Trophoblast cell (in vitro differentiated cells and primary cell): ENCODE measurements around the gene SLC35F1.
A peak's percentile ranks its signal among the peaks of the same experiment; 100 is the strongest.

Experiments
- DNase-seq, 2 donors: peaks; one replicate each; pipeline ENCODE4 v3.0.0-alpha.2; 2016
- H2AFZ ChIP-seq: 2 replicates; pipeline ENCODE4 v1.6.1; 2013; ENCODE audit warnings: low read length, moderate library complexity, mild to moderate bottlenecking; ENCODE audit not compliant: insufficient read depth, poor library complexity
- H2AK5ac ChIP-seq: 2 replicates; pipeline ENCODE4 v1.6.1; 2013; ENCODE audit warnings: mild to moderate bottlenecking, low read length
- H2BK120ac ChIP-seq: 2 replicates; pipeline ENCODE4 v1.6.1; 2013; ENCODE audit warnings: low read length, mild to moderate bottlenecking, moderate library complexity; ENCODE audit not compliant: insufficient read depth, poor library complexity
- H2BK12ac ChIP-seq: 2 replicates; pipeline ENCODE4 v1.6.1; 2013; ENCODE audit warnings: mild to moderate bottlenecking, low read length, moderate library complexity
- H2BK5ac ChIP-seq: 2 replicates; pipeline ENCODE4 v1.6.1; 2013; ENCODE audit warnings: low read length, low read depth, moderate library complexity, mild to moderate bottlenecking; ENCODE audit not compliant: poor library complexity
- H3K14ac ChIP-seq: 2 replicates; pipeline ENCODE4 v1.6.1; 2013; ENCODE audit warnings: mild to moderate bottlenecking, low read length
- H3K18ac ChIP-seq: 2 replicates; pipeline ENCODE4 v1.6.1; 2013; ENCODE audit warnings: mild to moderate bottlenecking, low read length
- H3K23ac ChIP-seq: 2 replicates; pipeline ENCODE4 v1.6.1; 2013; ENCODE audit warnings: low read length
- H3K27ac ChIP-seq: 2 replicates; pipeline ENCODE4 v1.5.1; 2013; ENCODE audit warnings: low read depth, mild to moderate bottlenecking, inconsistent platforms, low read length, moderate library complexity
- H3K27me3 ChIP-seq: 2 replicates; pipeline ENCODE4 v1.6.1; 2013; ENCODE audit warnings: inconsistent platforms, mild to moderate bottlenecking, low read length, moderate library complexity; ENCODE audit not compliant: insufficient read depth
- H3K36me3 ChIP-seq, 2 experiments: 1 replicate in 1 of 2; 2 replicates in 1 of 2; pipeline ENCODE4 v1.6.1; 2013; ENCODE audit warnings: low read length in 2 of 2, mild to moderate bottlenecking in 2 of 2, moderate library complexity in 1 of 2; ENCODE audit not compliant: insufficient read depth in 2 of 2, control insufficient read depth in 1 of 2
- H3K4ac ChIP-seq: 2 replicates; pipeline ENCODE4 v1.6.1; 2013; ENCODE audit warnings: low read depth, mild to moderate bottlenecking, low read length, moderate library complexity
- H3K4me1 ChIP-seq, 2 experiments: 1 replicate in 1 of 2; 2 replicates in 1 of 2; pipeline ENCODE4 v1.6.1; 2013; ENCODE audit warnings: low read length in 2 of 2, mild to moderate bottlenecking in 2 of 2, moderate library complexity in 1 of 2; ENCODE audit not compliant: insufficient read depth in 2 of 2, control insufficient read depth in 1 of 2
- H3K4me2 ChIP-seq: 2 replicates; pipeline ENCODE4 v1.6.1; 2013; ENCODE audit warnings: inconsistent platforms, mild to moderate bottlenecking, low read length, moderate library complexity
- H3K4me3 ChIP-seq: 2 replicates; pipeline ENCODE4 v1.5.1; 2013; ENCODE audit warnings: mild to moderate bottlenecking, low read depth, low read length, inconsistent platforms
- H3K79me1 ChIP-seq: one replicate; pipeline ENCODE4 v1.6.1; 2013; ENCODE audit warnings: low read length
- H3K79me2 ChIP-seq: 2 replicates; pipeline ENCODE4 v1.6.1; 2013; ENCODE audit warnings: low read length, mild to moderate bottlenecking; ENCODE audit not compliant: control insufficient read depth, insufficient read depth, poor library complexity
- H3K9ac ChIP-seq: 2 replicates; pipeline ENCODE4 v1.6.1; 2013; ENCODE audit warnings: mild to moderate bottlenecking, low read length
- H3K9me3 ChIP-seq: 2 replicates; pipeline ENCODE4 v1.6.1; 2013; ENCODE audit warnings: low read depth, mild to moderate bottlenecking, control low read depth, inconsistent platforms, low read length; ENCODE audit not compliant: insufficient read depth
- H4K12ac ChIP-seq: 2 replicates; pipeline ENCODE4 v1.6.1; 2013; ENCODE audit warnings: low read depth, mild to moderate bottlenecking, low read length, moderate library complexity
- H4K8ac ChIP-seq: 2 replicates; pipeline ENCODE4 v1.6.1; 2013; ENCODE audit warnings: low read depth, mild to moderate bottlenecking, low read length, moderate library complexity
- H4K91ac ChIP-seq: one replicate; pipeline ENCODE4 v1.6.1; 2013; ENCODE audit warnings: low read depth, mild to moderate bottlenecking, low read length, moderate library complexity
- WGBS: extraction: QIAGEN DNeasy Blood & Tissue Kit; methylation state at CpG from one replicate; pipeline ENCODE4 v1.1.7; 2013; ENCODE audit warnings: missing lambda C conversion rate; ENCODE audit not compliant: insufficient read length, insufficient coverage; ENCODE audit errors: extremely low coverage; 5-methylcytosine and 5-hydroxymethylcytosine counted together

Gene SLC35F1

GRCh38 chr6:118179048-118179447 is 272.0 kb downstream of the SLC35F1 start:
- Histone ChIP-seq H3K18ac (no peak overlapping the region), H2AK5ac (peak overlapping the region; percentile 62), H3K9ac (no peak overlapping the region), H2AFZ (no peak overlapping the region), H2BK120ac (no peak overlapping the region), H3K14ac (no peak overlapping the region), H3K4me3 (no peak overlapping the region), H3K4me1 (peaks cover 2 to 4% of the 10 kb centered on the region in 2 experiments), H2BK5ac (no peak overlapping the region), H4K8ac (no peak overlapping the region), H3K79me1 (peaks cover 5% of the 10 kb centered on the region), H2BK12ac (peak overlapping the region; percentile 76), H4K12ac (no peak overlapping the region), H3K9me3 (no peaks in the 10 kb centered on the region), H3K4ac (no peak overlapping the region), H3K4me2 (no peak overlapping the region), H3K36me3 (no peaks in the 10 kb centered on the region), H3K27me3 (no peaks in the 10 kb centered on the region), H3K79me2 (no peaks in the 10 kb centered on the region), H4K91ac (peak overlapping the region; percentile 6), H3K23ac (no peak overlapping the region), H3K27ac (no peak overlapping the region)
- no CpG with 5 or more reads among the region's 1 CpG for WGBS
- DNase-seq: no peak

GRCh38 chr6:118186672-118187567 is 279.9 kb downstream of the SLC35F1 start:
- no peak overlapping the region for H3K9ac ChIP-seq

GRCh38 chr6:118187568-118188164 is 280.6 kb downstream of the SLC35F1 start:
- H3K9me3 ChIP-seq: no peaks in the 10 kb centered on the region
- H3K79me2 ChIP-seq: no peaks in the 10 kb centered on the region
- H3K23ac ChIP-seq: no peak overlapping the region
- no peak overlapping the region for H3K14ac ChIP-seq
- H2AFZ ChIP-seq: no peak overlapping the region
- H3K4ac ChIP-seq: no peak overlapping the region
- no peak overlapping the region for H2BK12ac ChIP-seq
- no peaks in the 10 kb centered on the region for H3K4me1 ChIP-seq
- no peak overlapping the region for H4K8ac ChIP-seq
- H3K9ac ChIP-seq: no peak overlapping the region
- no peak overlapping the region for H2BK120ac ChIP-seq
- H3K18ac ChIP-seq: no peak overlapping the region
- H2AK5ac ChIP-seq: no peak overlapping the region
- no peak overlapping the region for H2BK5ac ChIP-seq
- H3K27me3 ChIP-seq: no peaks in the 10 kb centered on the region
- H3K4me3 ChIP-seq: no peak overlapping the region
- H3K36me3 ChIP-seq: no peaks in the 10 kb centered on the region
- no peak overlapping the region for H4K12ac ChIP-seq
- peak in 1 of 2 donors; percentile 14 for DNase-seq
- no peak overlapping the region for H4K91ac ChIP-seq
- no peak overlapping the region for H3K27ac ChIP-seq
- no peaks in the 10 kb centered on the region for H3K79me1 ChIP-seq
- H3K4me2 ChIP-seq: no peak overlapping the region
- no CpG with 5 or more reads among the region's 3 CpGs for WGBS

More at GRCh38 chr6:118186672-118187567, 279.9 kb downstream of the SLC35F1 start:
- Histone ChIP-seq H3K36me3 (no peaks in the 10 kb centered on the region), H2BK5ac (no peak overlapping the region), H3K27ac (no peak overlapping the region), H3K79me1 (no peaks in the 10 kb centered on the region), H2AFZ (no peak overlapping the region), H2BK120ac (no peak overlapping the region), H3K14ac (no peak overlapping the region), H3K27me3 (no peaks in the 10 kb centered on the region), H4K8ac (no peak overlapping the region), H2BK12ac (no peak overlapping the region), H4K91ac (no peak overlapping the region), H3K18ac (no peak overlapping the region), H4K12ac (no peak overlapping the region), H3K4me1 (no peaks in the 10 kb centered on the region), H3K4ac (no peak overlapping the region), H3K4me3 (no peak overlapping the region), H2AK5ac (no peak overlapping the region), H3K79me2 (no peaks in the 10 kb centered on the region), H3K9me3 (no peaks in the 10 kb centered on the region), H3K4me2 (no peak overlapping the region), H3K23ac (no peak overlapping the region)
- no CpG with 5 or more reads among the region's 1 CpG for WGBS
- DNase-seq: peak in 1 of 2 donors; percentile 8

- no CpG with 5 or more reads among the region's 2 CpGs for WGBS
- no peaks in the 10 kb centered on the region for H3K79me1 ChIP-seq
- H2BK5ac ChIP-seq: no peak overlapping the region
- H4K8ac ChIP-seq: no peak overlapping the region
- no peak overlapping the region for H3K23ac ChIP-seq
- H2BK12ac ChIP-seq: no peak overlapping the region
- H3K4me3 ChIP-seq: no peak overlapping the region
- DNase-seq: no peak
- no peak overlapping the region for H2AFZ ChIP-seq
- H3K27me3 ChIP-seq: no peaks in the 10 kb centered on the region
- H3K4me2 ChIP-seq: no peak overlapping the region
- no peak overlapping the region for H2AK5ac ChIP-seq
- H3K27ac ChIP-seq: no peak overlapping the region
- no peak overlapping the region for H4K12ac ChIP-seq
- H4K91ac ChIP-seq: no peak overlapping the region
- no peak overlapping the region for H3K4ac ChIP-seq
- no peaks in the 10 kb centered on the region for H3K79me2 ChIP-seq
- H3K14ac ChIP-seq: no peak overlapping the region
- H3K36me3 ChIP-seq: no peaks in the 10 kb centered on the region
- no peaks in the 10 kb centered on the region for H3K4me1 ChIP-seq
- no peak overlapping the region for H2BK120ac ChIP-seq
- no peak overlapping the region for H3K18ac ChIP-seq
- no peaks in the 10 kb centered on the region for H3K9me3 ChIP-seq
- no peak overlapping the region for H3K9ac ChIP-seq
Observed at GRCh38 chr6:118188561-118188960, 281.5 kb downstream of the SLC35F1 start.
